Ramos (cell line): ENCODE results near the gene ODAD4.
"Not testable (repeated sequence)": the region's sequence is repeated elsewhere in the genome, so short reads cannot be mapped to it uniquely, and the experiment has no call there.

Experiments used
- in situ Hi-C: fragments of 300-500 bp; cut with MboI; formaldehyde crosslinking; loops from one replicate; pipeline ENCODE4 v1.14.3; 2022; ENCODE audit warnings: low sequenced_read_pairs; ENCODE audit not compliant: unreplicated experiment

Gene ODAD4

DNA sequence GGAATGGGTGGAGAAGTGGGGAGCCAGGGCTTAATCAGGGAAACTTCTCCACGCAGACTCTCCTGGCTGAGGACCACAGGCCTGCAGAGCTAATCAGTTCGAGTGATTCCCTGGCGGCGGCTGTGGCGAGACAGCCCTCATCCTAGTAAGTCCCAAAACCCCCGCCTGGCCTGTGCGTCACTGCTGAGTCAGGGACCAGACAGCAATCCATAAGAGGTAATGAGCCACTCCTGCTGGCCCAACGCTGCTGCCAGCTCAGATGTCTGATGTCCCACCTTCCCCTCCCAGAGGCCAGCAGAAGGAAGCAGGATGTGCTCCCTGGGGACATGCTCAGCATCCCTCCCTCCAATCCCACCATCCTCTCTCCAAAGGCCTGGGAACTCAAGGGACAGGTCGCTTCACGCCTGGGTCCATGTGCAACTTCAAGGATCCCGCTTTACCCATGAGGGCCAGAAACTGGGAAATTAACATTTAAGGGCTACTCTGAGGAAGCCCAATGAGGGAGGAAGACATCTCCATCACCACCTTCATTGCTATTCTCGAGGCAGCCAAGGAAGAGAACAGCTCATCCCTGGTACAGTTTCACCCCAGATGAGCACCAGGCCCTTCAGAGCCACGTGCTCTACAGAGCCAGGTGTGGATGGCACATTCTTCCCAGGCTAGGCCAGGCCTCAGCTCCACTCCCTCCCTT lies 19.6 kb upstream of the ODAD4 start:
- in situ Hi-C loops = no loop called here

DNA sequence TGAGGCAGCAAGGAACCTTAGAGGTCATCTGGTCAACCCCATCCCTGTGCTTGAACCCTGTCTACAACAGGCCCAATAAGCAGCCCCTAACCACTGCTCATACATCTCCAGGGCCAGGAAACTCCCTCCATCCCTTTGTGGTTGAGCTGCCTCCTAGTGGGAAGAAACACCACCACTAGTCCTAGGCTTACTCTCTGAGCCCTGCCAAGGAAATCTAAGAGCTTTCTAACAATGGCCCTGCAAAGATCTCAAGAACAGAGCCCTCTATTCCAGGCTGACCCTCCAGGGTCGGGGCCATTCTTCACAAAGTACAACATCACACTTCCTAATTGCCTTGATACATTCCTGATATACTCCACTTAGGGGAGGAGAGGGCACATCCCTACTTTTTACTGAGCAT lies 17.5 kb upstream of the ODAD4 start:
- in situ Hi-C loops = no loop called here

- in situ Hi-C loops = no loop called here
Observed at GRCh38 chr17:41913798-41914197, 16.6 kb upstream of the ODAD4 start.

- in situ Hi-C loops = no loop called here
Observed at GRCh38 chr17:41914358-41914766, 16.1 kb upstream of the ODAD4 start.

- in situ Hi-C loops = no loop called here
Observed at GRCh38 chr17:41915020-41915419, 15.4 kb upstream of the ODAD4 start.

GRCh38 chr17:41915566-41915965 lies 14.9 kb upstream of the ODAD4 start:
- in situ Hi-C loops = no loop called here

GRCh38 chr17:41917192-41917591 lies 13.2 kb upstream of the ODAD4 start:
- in situ Hi-C loops = no loop called here

DNA sequence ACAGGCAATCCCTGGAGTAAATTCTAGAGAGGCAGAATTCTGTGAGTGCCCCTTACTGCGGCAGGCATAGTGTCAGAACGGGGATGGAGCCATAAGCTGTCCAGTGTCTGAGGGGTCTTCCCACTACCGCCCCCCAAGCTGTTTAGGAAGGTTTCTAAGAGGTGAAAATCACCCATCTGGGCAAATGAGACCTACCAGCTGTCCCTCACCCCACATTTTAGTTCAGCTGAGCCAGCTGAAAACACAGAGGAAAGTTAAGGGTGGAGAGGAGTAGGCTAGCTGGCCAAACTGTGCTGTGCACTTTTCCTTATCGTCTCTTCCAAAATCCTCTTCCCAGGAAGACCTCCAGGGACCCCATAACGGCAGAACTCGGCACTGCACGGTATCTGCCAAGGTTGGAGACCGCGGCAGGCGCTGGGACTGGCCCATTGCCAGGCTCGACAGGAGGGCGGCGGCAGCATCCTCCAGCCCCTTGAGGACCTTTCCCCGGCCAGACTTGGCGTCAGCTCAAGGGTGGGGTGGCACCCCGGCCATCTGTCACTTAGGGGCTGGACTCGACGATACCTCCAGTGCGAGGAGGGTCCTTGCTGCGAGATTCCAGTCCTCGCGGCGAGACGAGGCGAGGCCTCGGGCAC lies 12.6 kb upstream of the ODAD4 start:
- in situ Hi-C loops = no loop called here

- in situ Hi-C loops = no loop called here
Observed at GRCh38 chr17:41918314-41919164, 11.9 kb upstream of the ODAD4 start, which contains the start of gene ACLY. Gene ACLY (minus strand): TSS chr17:41918951. CDS start chr17:41913873, 5,078 bp downstream.

DNA sequence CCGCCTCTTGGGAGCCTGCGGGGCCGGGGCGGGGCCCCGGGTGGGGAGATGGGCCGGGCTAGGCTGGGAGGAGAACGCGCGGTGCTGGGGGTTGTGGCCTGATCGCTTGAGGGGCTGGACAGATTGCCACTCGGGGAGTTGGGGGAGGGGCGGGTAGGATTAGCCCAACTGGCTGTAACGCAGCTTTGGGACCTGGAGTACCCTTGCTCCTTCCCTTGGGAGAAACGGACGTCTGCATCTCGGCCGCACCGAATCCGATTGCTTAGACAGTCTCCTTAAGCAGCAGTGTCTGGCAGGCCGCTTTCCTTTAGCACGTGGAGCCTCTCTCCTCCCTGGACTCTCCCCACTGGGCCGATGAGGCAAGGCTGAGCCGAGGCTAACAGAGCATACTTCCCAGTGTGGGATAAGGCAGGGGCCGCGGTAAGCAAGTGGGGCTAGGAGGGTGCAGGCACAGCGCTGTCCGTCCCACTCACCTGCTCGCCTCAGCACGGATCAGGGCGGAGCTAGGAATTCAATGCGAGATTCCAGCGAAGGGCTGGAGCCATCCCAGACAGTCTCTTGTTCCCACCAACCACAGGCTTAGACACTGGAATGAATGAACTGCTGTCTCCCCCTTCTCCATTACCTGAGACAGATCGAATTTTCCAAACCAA lies 11.1 kb upstream of the ODAD4 start:
- in situ Hi-C loops = no loop called here

DNA sequence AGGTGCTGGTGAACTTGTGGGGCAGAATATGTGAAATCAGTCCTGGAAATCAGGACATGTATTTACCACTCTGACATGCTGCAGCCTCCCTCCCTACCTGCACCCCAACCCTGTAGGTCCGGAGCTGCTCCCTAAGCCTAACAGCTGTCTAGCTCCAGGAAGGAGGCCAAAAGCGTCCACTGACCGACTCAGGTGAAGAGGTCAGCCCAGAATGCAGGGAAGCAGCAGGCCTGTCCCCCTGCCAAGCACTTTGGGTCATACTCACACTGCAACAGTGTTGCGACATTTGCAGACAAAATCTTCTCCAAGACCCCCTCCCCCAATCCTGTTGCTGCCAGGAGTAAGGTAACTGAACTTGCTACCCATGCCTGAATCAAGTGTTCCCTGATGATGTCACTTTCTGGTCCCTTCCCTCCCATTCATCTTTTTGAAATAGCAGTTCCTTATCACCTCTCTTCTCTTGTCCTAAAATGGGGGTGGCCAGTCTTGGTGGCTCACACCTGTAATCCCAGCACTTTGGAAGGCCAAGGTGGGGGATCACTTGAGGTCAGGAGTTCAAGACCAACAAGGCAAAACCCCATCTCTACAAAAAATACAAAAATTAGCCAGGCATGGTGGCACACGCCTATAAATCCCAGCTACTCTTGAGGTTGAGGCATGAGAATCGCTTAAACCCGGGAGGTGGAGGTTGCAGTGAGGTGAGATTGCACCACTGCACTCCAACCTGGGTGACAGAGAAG lies 10.4 kb upstream of the ODAD4 start:
- in situ Hi-C loops = no loop called here

DNA sequence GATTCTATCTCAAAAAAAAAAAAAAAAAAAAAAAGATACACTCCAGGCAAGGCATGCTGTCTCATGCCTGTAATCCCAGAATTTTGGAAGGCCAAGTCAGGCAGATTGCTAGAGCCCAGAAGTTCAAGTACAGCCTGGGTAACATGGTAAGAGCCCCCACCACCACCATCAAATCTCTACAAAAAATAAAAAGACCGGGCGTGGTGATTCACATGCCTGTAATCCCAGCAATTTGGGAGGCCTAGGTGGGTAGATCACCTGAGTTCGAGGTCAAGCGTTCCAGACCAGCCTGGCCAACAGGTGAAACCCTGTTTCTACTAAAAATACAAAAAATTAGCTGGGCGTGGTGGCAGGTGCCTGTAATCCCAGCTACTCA lies 9.8 kb upstream of the ODAD4 start:
- in situ Hi-C loops = no loop called here

- in situ Hi-C loops = no loop called here
Observed at GRCh38 chr17:41925991-41926590, 4.3 kb upstream of the ODAD4 start.

- in situ Hi-C loops = no loop called here
Observed at GRCh38 chr17:41928693-41929251, 1.6 kb upstream of the ODAD4 start.

DNA sequence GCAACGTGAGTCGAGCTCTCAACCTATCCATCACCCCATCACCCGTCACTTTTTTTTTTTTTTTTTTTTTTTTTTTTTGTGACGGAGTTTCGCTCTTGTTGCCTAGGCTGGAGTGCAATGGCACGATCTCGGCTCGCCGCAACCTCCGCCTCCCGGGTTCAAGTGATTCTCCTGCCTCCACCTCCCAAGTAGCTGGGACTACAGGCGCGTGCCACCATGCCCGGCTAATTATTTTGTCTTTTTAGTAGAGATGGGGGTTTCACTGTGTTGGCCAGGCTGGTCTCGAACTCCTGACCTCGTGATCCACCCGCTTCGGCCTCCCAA lies 378 bp downstream of the ODAD4 start:
- in situ Hi-C loops = not testable (repeated sequence)

DNA sequence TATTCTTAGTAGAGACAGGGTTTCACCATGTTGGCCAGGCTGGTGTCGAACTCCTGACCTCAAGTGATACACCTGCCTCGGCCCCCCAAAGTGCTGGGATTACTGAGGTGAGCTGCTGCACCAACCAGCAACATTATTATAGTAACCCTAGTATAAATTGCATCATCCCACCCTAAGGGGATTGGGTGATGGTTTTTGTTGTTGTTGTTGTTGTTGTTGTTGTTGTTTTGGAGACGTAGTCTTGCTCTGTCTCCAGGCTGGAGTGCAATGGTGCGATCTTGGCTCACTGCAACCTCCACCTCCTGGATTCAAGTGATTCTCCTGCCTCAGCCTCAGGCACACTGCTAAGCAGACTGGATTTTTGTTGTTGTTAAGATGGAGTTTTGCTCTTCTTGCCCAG lies 1.3 kb downstream of the ODAD4 start:
- in situ Hi-C loops = not testable (repeated sequence)

DNA sequence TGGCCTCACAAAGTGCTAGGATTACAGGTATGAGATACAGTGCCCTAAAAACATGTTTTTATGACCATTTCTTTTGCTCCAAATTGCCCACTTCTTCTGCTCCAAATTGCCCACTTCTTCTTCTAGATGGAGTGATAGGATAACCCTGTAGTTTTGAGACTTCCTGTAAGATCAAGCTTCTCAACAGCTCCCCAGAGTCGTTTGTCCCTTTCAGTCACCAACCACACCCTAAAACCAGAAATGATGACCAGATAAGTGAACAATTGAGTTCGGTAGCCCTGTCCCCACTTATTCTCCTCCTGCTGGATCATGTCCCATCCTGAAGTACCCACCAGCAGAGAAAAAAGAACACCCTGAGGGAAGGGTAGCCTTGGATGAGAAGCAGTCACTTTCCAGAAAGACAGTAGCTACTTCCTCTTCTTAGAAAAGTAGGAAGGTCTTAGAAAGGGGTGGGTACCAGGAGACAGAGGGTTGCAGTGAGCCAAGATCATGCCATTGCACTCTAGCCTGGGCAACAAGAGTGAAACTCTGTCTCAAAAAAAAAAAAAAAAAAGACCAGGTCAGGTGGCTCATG lies 2.5 kb downstream of the ODAD4 start:
- in situ Hi-C loops = no loop called here

DNA sequence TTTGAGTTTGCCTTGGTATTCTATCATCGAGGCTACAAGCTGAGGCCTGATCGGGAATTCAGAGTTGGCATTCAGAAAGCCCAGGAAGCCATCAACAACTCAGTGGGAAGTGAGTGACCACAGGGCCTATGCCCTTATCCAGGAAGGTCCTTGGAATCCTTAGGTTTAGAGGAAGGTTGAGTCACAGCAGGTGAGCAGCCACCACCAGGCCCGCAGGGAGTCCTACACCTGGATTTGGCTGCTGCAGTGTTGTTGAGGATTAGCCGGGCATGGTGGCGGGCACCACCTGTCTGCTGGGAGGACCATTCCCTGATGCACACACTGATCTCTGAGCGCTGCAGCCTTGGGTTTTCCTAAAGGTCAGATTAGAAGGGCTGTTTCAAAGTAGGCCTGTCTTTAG lies 5.2 kb downstream of the ODAD4 start:
- in situ Hi-C loops = no loop called here
